MG63 (cell line): ENCODE data around the gene SSUH2. TPM values are rescaled to one million over a fixed set of nuclear protein-coding genes. Genes with fewer than 3 reads are reported as not detected.

Experiments
- DNase-seq: peaks from one replicate; pipeline ENCODE4 v3.0.0-alpha.2; 2020
- H3K27me3 ChIP-seq: fragments of 250-450 bp; sonication (Bioruptor Pico); 2 replicates; pipeline ENCODE4 v1.5.1; 2020; ENCODE audit warnings: mild to moderate bottlenecking, moderate library complexity
- H3K36me3 ChIP-seq: fragments of 250-450 bp; sonication (Bioruptor Pico); 2 replicates; pipeline ENCODE4 v1.5.1; 2020; ENCODE audit warnings: mild to moderate bottlenecking, moderate library complexity
- H3K4me3 ChIP-seq: fragments of 250-450 bp; sonication (Bioruptor Pico); 2 replicates; pipeline ENCODE4 v1.5.1; 2020; ENCODE audit warnings: mild to moderate bottlenecking, moderate library complexity
- H3K9me3 ChIP-seq: fragments of 250-450 bp; sonication (Bioruptor Pico); 2 replicates; pipeline ENCODE4 v1.5.1; 2020; ENCODE audit warnings: mild to moderate bottlenecking, moderate library complexity
- total RNA-seq: library from RNA; depleted of rRNA; stranded (reverse); fragments of >200 nt; shearing (Covaris generic); gene quantifications from 2 replicates; pipeline ENCODE4 v1.2.3, GENCODE V29; 2014; ENCODE audit warnings: low replicate concordance

SSUH2 gene
- total RNA-seq, 1 experiment from 2014 or later = not detected

DNA sequence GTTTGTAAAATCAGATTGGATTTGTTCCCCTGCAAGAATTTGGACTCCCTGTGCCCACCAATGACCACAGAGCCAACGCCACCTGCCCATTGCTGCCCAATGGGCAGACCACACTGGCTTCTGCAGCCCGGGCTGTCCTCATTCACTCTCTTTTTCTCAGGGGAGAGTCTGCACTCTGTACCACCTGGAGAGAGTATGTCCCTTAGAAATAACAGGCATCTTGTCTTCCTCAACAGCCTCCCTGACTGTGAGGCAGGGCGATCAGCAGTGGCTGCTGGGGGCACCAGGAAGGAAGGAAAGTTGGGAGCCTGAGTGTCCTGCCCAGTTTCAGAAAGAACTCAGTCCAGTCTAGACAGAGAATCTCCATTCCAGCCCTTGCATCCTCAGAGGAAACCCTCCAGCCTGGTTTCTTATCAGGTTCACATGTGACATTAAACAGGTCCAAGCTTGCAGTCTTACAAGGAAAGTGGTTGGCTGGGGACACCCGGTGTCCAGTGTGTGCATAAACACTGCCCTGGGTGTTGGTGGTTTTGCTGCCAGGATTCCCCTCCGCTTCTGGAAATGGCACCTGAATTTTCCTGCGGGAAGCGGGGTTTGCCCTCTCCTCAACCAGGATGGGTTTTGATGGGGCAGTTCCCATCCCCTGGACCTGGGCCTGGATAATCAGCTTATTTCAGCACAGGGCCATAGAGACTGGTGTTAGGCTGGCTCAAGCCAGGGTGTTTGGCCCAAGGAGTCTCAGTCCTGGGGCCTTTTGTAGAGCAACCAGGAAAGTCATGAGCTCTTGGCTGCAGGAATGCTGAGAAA is 37.2 kb downstream of the SSUH2 start:
- H3K4me3 ChIP-seq = no peak overlapping the region
- peak; percentile 23 for DNase-seq
- H3K36me3 ChIP-seq = no peaks in the 10 kb centered on the region
- no peaks in the 10 kb centered on the region for H3K9me3 ChIP-seq
- no peaks in the 10 kb centered on the region for H3K27me3 ChIP-seq

DNA sequence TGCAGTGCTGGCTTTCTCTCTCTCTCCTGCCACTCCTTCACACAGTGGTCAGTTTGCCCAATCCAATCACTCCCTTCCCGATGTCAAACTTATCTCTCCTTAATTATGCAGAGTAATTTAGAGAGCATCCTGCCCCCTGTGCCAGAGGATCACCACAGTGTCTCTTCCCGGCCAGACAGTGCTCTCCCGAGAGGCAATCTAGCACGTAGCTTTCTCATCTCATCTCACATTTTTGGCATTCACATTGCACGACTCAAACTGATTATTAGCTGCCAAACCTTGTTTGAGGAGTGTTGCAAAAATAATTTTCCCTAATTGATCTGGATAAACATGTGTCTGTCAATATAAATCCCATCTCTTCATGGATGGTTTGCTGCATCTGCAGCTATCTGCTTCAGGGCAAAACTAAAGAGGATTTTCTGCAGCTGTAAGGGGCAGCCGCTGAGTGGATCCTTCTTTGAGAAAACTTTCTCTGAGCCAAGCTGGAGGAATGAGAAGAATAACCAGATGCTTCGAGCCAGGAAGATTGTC is 37.8 kb downstream of the SSUH2 start:
- no peaks in the 10 kb centered on the region for H3K9me3 ChIP-seq
- no peaks in the 10 kb centered on the region for H3K36me3 ChIP-seq
- H3K27me3 ChIP-seq = no peaks in the 10 kb centered on the region
- DNase-seq = no peak
- no peak overlapping the region for H3K4me3 ChIP-seq

DNA sequence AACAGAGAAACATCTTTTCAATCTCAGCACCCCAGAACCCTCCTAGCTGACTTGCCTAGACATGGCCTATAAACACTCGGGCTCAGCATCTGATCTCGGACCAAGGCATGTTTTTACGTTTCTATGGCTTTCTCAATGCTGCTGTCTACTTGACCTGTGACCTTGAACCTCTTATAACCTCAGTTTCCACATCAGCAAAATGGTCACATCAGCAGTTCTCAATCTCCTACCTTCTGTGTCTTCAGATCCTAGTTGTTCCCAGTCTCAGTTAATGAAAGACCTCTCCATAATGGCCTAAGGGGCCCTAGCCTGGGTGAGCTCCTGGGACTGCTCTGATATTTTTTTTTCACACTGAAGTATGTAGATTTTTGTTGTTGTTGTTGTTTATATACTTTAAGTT is 39.6 kb downstream of the SSUH2 start:
- no peaks in the 10 kb centered on the region for H3K27me3 ChIP-seq
- DNase-seq = no peak
- no peaks in the 10 kb centered on the region for H3K9me3 ChIP-seq
- H3K36me3 ChIP-seq = no peaks in the 10 kb centered on the region
- H3K4me3 ChIP-seq = no peak overlapping the region

GRCh38 chr3:8604006-8604405 is 40.6 kb downstream of the SSUH2 start:
- H3K36me3 ChIP-seq = no peaks in the 10 kb centered on the region
- no peaks in the 10 kb centered on the region for H3K27me3 ChIP-seq
- DNase-seq = no peak
- no peak overlapping the region for H3K4me3 ChIP-seq
- H3K9me3 ChIP-seq = no peaks in the 10 kb centered on the region

DNA sequence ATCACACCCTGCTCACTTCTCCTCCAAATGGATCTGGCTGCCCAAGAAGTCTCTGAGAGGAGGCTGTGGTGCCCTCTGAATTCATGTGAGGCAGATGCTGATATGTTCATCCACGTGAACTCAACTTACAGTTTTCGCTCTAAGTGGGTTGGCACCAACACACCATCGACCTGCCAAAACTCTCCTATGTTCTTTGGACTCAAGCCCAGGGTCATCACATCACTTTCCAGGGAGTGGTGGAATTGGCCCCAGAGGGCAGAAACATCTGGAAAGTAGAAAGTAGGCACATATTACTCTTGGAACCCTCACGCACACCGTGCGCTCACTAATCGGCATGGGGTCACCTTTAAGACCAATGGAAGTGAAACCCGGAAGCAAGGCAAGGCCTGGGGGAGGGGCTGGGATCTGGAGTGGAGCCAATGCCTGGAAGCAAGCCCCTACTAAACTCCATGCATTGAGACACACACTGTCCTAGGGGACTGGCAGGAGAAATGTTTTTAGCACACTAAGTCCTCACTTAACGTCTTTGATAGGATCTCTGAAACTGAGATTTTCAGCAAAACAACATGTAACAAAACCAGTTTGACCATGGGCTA is 41.4 kb downstream of the SSUH2 start:
- no peaks in the 10 kb centered on the region for H3K9me3 ChIP-seq
- H3K27me3 ChIP-seq = no peaks in the 10 kb centered on the region
- DNase-seq = peak; percentile 47
- H3K4me3 ChIP-seq = no peak overlapping the region
- no peaks in the 10 kb centered on the region for H3K36me3 ChIP-seq

DNA sequence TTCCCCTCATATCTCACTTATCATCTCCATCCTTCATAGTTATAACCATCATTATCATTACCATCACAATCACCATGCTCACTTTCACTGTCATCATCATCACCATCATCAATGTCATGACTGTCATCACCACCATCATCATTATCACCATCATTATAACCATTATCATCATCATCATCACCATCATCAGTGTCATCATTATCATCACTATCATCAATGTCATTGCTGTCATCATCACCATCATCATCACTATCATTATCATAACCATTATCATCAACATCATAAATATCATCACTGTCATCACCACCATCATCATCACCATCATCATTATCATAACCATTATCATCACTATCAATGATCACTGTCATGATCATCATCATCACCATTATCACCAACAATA is 44.1 kb downstream of the SSUH2 start:
- Histone ChIP-seq H3K9me3 (no peaks in the 10 kb centered on the region), H3K27me3 (no peaks in the 10 kb centered on the region), H3K4me3 (no peak overlapping the region), H3K36me3 (no peaks in the 10 kb centered on the region)
- DNase-seq = no peak

- no peaks in the 10 kb centered on the region for H3K36me3 ChIP-seq
- DNase-seq = no peak
- no peaks in the 10 kb centered on the region for H3K27me3 ChIP-seq
- H3K4me3 ChIP-seq = no peak overlapping the region
- H3K9me3 ChIP-seq = no peaks in the 10 kb centered on the region
These were observed 45.5 kb downstream of the SSUH2 start for GRCh38 chr3:8599146-8599545.

GRCh38 chr3:8597219-8597853 is 47.3 kb downstream of the SSUH2 start:
- Histone ChIP-seq H3K36me3 (no peaks in the 10 kb centered on the region), H3K27me3 (no peaks in the 10 kb centered on the region), H3K9me3 (no peaks in the 10 kb centered on the region), H3K4me3 (no peak overlapping the region)
- DNase-seq = no peak

- Histone ChIP-seq H3K4me3 (no peak overlapping the region), H3K27me3 (no peaks in the 10 kb centered on the region), H3K36me3 (no peaks in the 10 kb centered on the region), H3K9me3 (no peaks in the 10 kb centered on the region)
- DNase-seq = no peak
These were observed 48.0 kb downstream of the SSUH2 start for GRCh38 chr3:8596321-8597218.

- Histone ChIP-seq H3K9me3 (no peaks in the 10 kb centered on the region), H3K4me3 (no peak overlapping the region), H3K27me3 (no peaks in the 10 kb centered on the region), H3K36me3 (no peaks in the 10 kb centered on the region)
- DNase-seq = no peak
These were observed 48.9 kb downstream of the SSUH2 start for GRCh38 chr3:8595695-8596115.

GRCh38 chr3:8595252-8595651 is 49.3 kb downstream of the SSUH2 start:
- Histone ChIP-seq H3K9me3 (no peaks in the 10 kb centered on the region), H3K27me3 (no peaks in the 10 kb centered on the region), H3K4me3 (no peak overlapping the region), H3K36me3 (no peaks in the 10 kb centered on the region)
- no peak for DNase-seq

- H3K36me3 ChIP-seq = no peaks in the 10 kb centered on the region
- no peaks in the 10 kb centered on the region for H3K27me3 ChIP-seq
- H3K4me3 ChIP-seq = no peak overlapping the region
- no peak for DNase-seq
- no peaks in the 10 kb centered on the region for H3K9me3 ChIP-seq
These were observed 51.4 kb downstream of the SSUH2 start for GRCh38 chr3:8593021-8593827.

DNA sequence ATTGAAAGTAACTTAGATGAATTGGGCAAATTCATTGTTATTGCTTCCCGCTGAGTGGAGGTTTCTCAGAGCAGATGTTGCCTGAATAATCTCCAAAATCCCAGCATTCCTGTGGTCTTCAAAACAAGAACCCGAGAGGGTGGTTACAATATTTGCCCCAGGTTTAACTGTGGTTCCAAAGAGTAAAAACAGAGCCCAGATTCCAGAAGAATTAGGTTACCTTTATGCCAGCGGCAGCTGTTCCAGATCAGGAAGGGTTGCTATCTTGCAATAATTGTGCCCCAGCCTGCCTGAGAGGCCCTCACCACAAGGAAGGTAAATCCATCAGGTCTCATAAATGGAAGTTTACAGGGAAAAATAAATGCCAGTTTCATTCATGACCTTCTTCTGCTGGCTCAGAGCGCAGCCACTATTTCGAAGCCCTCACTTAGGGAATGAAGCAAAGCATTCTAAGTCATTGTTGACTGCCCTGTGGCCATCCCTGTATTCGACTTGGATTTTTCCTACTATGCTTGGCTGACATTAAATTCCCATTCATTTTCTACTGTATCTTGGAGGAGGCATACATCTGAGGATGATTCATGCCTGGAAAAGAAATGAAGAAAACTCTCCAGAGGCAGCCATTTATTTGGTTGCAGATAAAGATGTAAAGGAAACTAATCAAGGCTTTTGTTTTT is 54.6 kb downstream of the SSUH2 start:
- H3K9me3 ChIP-seq = no peaks in the 10 kb centered on the region
- H3K36me3 ChIP-seq = no peaks in the 10 kb centered on the region
- H3K4me3 ChIP-seq = no peak overlapping the region
- DNase-seq = no peak
- H3K27me3 ChIP-seq = no peaks in the 10 kb centered on the region

DNA sequence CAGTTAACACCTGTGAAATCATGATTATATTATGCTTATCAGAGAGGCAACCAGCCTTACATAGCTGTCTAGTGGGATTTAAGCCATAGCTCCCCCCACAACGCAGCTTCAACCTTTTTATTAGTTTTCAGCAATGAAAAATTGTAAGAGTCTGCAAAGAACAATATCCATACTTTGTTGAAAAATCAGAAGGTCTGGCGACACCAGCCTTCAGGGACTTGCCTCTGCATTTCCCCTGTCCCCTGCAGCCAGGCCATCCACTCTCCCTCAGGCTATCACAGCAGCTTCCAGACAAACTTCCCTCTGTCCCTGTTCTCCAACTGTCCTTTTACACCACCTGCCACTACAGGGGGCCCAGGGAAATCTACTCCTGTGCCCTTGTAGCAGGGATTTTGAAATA is 59.9 kb downstream of the SSUH2 start:
- Histone ChIP-seq H3K4me3 (no peak overlapping the region), H3K27me3 (no peaks in the 10 kb centered on the region), H3K36me3 (no peaks in the 10 kb centered on the region), H3K9me3 (no peaks in the 10 kb centered on the region)
- no peak for DNase-seq

- H3K36me3 ChIP-seq = no peaks in the 10 kb centered on the region
- H3K9me3 ChIP-seq = no peaks in the 10 kb centered on the region
- no peaks in the 10 kb centered on the region for H3K27me3 ChIP-seq
- no peak overlapping the region for H3K4me3 ChIP-seq
- DNase-seq = no peak
These were observed 62.7 kb downstream of the SSUH2 start for GRCh38 chr3:8581806-8582445.
